ENCODE measurements around the gene NBEAL2.

The NBEAL2 gene

GRCh38 chr3:46998852-46999515 is 19.5 kb downstream of the NBEAL2 start:
- peaks cover 50% of the 10 kb centered on the region for H3K36me3 ChIP-seq (ENCODE audit: insufficient read depth, low read length)
- H3K79me2 ChIP-seq (ENCODE audit: insufficient read depth, low read length): no peaks in the 10 kb centered on the region
- no peak overlapping the region for H3K4me3 ChIP-seq (ENCODE audit: low read depth, low read length, poor library complexity, severe bottlenecking)
- H3K27ac ChIP-seq (ENCODE audit: low read depth, low read length, poor library complexity, severe bottlenecking): no peak overlapping the region
- no peaks in the 10 kb centered on the region for H4K20me1 ChIP-seq (ENCODE audit: insufficient read depth, low read length)
- H3K4me2 ChIP-seq (ENCODE audit: low read length): no peak overlapping the region
- no peaks in the 10 kb centered on the region for H3F3A ChIP-seq (ENCODE audit: insufficient read depth, low read length)
- H2AFZ ChIP-seq (ENCODE audit: low read length): no peak overlapping the region
- H3K9me2 ChIP-seq (ENCODE audit: low read depth, low read length): no peaks in the 10 kb centered on the region
- no peaks in the 10 kb centered on the region for H3K4me1 ChIP-seq (ENCODE audit: insufficient read depth, low read length, severe bottlenecking)
- no peaks in the 10 kb centered on the region for H3K27me3 ChIP-seq (ENCODE audit: insufficient read depth, low read length)
- TF ChIP-seq CTCF (IDR thresholded peaks at IDR 0.05; ENCODE audit: low read length) (no peak; the same call in 1 of the 2 replicates), EZH2 (IDR thresholded peaks at IDR 0.05; ENCODE audit: borderline replicate concordance, low read length) (no peak)
- no peak overlapping the region for H3K9ac ChIP-seq (ENCODE audit: low read length)
- H3K9me3 ChIP-seq (ENCODE audit: low read length): no peaks in the 10 kb centered on the region

GRCh38 chr3:46999516-47000197 is 20.2 kb downstream of the NBEAL2 start:
- Histone ChIP-seq H3K4me3 (ENCODE audit: low read depth, low read length, poor library complexity, severe bottlenecking) (no peak overlapping the region), H3K79me2 (ENCODE audit: insufficient read depth, low read length) (no peaks in the 10 kb centered on the region), H3K4me1 (ENCODE audit: insufficient read depth, low read length, severe bottlenecking) (no peaks in the 10 kb centered on the region), H3F3A (ENCODE audit: insufficient read depth, low read length) (no peaks in the 10 kb centered on the region), H3K36me3 (ENCODE audit: insufficient read depth, low read length) (peaks cover 57% of the 10 kb centered on the region), H3K9me3 (ENCODE audit: low read length) (no peaks in the 10 kb centered on the region), H3K27me3 (ENCODE audit: insufficient read depth, low read length) (no peaks in the 10 kb centered on the region), H3K27ac (ENCODE audit: low read depth, low read length, poor library complexity, severe bottlenecking) (no peak overlapping the region), H3K9ac (ENCODE audit: low read length) (no peak overlapping the region), H2AFZ (ENCODE audit: low read length) (no peak overlapping the region), H3K4me2 (ENCODE audit: low read length) (no peak overlapping the region), H4K20me1 (ENCODE audit: insufficient read depth, low read length) (no peaks in the 10 kb centered on the region), H3K9me2 (ENCODE audit: low read depth, low read length) (no peaks in the 10 kb centered on the region)
- TF ChIP-seq CTCF (IDR thresholded peaks at IDR 0.05; ENCODE audit: low read length) (no peak), EZH2 (IDR thresholded peaks at IDR 0.05; ENCODE audit: borderline replicate concordance, low read length) (no peak)

- Histone ChIP-seq H3K4me3 (ENCODE audit: low read depth, low read length, poor library complexity, severe bottlenecking) (no peak overlapping the region), H3K27me3 (ENCODE audit: insufficient read depth, low read length) (no peaks in the 10 kb centered on the region), H3K27ac (ENCODE audit: low read depth, low read length, poor library complexity, severe bottlenecking) (no peak overlapping the region), H3K79me2 (ENCODE audit: insufficient read depth, low read length) (no peaks in the 10 kb centered on the region), H3K9ac (ENCODE audit: low read length) (no peak overlapping the region), H2AFZ (ENCODE audit: low read length) (no peak overlapping the region), H3K4me1 (ENCODE audit: insufficient read depth, low read length, severe bottlenecking) (no peaks in the 10 kb centered on the region), H3K36me3 (ENCODE audit: insufficient read depth, low read length) (peaks cover 64% of the 10 kb centered on the region), H3F3A (ENCODE audit: insufficient read depth, low read length) (no peaks in the 10 kb centered on the region), H4K20me1 (ENCODE audit: insufficient read depth, low read length) (no peaks in the 10 kb centered on the region), H3K9me3 (ENCODE audit: low read length) (no peaks in the 10 kb centered on the region), H3K9me2 (ENCODE audit: low read depth, low read length) (no peaks in the 10 kb centered on the region), H3K4me2 (ENCODE audit: low read length) (no peak overlapping the region)
- TF ChIP-seq CTCF (IDR thresholded peaks at IDR 0.05; ENCODE audit: low read length): no peak
- TF ChIP-seq EZH2 (IDR thresholded peaks at IDR 0.05; ENCODE audit: borderline replicate concordance, low read length): no peak
These were observed 20.8 kb downstream of the NBEAL2 start for GRCh38 chr3:47000198-47000815.
